HG03135 (cell line): ENCODE data around the gene RGS7.
"Not testable (repeated sequence)": the region's sequence is repeated elsewhere in the genome, so short reads cannot be mapped to it uniquely, and the experiment has no call there.

Experiments used
- ATAC-seq: cut with Tn5 transposase; IDR thresholded peaks from one replicate; pipeline ENCODE4 v1.9.1; 2021; ENCODE audit warnings: mild to moderate bottlenecking, moderate library complexity; ENCODE audit not compliant: unreplicated experiment

RGS7 gene

DNA sequence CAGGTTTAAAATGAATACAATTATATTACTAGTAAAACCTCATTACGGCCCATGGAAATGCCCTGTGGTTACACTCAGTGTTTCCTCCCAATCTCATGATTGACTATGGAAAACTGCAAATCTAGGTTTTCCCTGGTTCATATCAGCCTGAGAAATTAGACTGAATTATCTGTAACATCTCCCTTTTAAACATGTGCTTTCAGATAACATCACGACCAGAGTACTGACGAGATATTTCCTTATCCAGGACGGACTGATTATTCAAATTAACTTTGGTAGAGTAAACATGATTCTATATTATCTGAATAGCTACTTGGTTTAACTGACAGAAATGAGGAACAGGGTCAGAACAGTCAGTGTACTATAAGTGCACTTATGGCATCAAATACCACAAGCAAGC lies 82.3 kb downstream of the RGS7 start:
- no peak for ATAC-seq

DNA sequence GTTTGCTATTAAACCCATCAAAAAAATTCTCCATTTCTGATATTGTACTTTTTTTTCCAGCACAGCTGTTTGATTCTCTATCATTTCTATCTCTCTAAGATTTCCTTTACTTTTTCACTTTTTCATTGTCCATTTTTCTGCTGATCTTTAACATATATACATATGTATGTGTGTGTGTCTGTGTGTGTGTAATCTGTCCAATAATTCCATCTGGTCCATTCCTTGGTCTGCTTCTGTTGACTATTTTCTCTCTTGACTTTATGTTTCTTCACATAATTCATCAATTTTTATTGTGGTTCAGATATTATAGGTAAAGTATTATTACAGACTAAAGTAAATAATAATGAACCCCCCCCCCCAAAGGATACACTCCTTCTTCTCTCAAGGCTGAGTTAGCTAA lies 84.2 kb downstream of the RGS7 start:
- ATAC-seq: no peak

DNA sequence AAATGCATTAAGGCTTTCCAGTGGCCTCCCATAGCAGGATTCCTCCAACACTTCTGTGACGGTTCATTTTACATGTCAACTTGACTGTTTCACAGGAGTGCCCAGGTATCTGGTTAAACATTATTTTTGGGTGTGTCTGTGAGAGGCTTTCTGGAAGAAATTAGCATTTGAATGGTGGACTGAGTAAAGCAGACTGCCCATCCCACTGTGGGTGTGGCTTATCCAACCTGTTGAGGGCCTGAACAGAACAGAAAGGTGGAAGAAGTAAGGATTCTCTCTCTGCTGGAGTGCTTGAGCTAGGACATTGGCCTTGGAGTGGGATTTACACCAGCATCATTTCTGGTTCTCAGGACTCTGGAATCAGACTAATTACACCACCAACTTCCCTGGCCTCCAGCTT lies 85.6 kb downstream of the RGS7 start:
- no peak for ATAC-seq

DNA sequence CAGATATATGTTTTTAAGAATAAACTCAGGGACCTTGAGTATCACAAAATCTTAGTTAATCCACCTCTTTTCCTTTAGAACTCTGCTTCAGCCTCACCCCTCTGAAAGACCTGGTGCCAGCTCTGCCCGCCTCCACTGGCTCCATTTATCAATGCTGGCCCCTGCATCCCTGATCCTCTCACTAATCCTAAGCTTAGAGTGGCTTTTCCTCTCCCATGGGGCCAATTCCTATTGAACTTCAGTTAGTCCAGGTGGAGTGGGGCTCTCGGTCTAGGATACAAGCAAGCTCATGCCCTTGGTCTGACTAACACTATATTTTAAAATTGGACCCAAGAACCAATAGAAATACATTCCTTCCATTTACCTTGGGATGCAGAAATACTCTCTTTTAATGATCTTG lies 87.0 kb downstream of the RGS7 start:
- ATAC-seq: no peak

DNA sequence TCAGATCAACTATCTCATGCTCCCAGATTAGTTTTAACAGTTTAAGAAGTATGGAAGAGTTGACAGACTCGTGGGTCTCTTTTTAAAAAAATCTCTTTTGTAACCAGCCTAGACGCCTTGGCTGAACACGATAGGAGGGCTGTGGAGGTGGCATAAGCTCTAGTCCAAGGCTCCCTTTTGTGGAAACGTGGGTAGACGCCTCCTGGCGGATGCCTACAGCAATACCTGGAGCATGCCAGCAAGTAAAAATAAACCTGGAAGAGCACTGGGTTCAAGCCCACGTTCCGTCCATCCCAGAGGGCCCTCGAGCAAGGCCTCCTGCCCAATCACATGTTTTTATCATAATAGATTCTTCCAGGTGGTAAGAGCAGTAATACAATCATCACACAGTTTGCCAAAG lies 87.9 kb downstream of the RGS7 start:
- no peak for ATAC-seq

DNA sequence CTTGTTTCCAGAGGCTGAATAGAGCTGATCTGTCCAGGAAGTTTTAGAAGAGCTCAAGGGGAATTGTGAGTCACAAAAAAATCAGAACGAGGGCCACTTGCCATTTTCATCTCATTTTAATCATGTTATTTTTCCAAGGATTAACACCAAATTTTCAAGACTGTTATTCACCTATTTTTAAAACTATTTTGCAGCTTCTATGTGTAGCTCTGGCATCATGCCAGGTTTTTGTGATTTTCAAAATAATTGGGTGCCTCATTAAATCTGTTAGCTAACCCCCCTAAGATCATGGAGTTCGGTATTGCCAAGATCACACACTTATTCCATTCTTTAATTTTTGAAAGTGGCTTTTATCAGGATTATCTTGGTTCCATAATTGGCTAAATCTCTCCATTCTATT lies 90.9 kb downstream of the RGS7 start:
- no peak for ATAC-seq

DNA sequence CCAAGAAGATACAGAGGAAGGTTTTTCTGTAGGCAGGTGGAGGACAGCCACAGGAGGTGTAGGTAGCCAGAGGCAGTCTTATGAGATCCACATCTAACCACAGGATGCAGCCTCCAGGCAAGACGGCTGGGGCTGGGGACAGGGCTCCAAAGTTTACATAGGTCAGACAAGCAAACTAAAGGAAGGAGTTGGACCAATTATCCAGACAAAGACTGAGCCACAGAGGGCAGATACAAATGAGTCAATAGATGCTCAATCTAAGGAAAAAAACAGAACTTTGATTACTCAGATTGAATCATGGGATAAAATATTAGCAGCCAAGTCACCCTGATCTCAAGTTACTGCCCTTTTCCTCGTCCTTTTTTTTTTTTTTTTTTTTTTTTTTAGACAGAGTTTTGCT lies 91.6 kb downstream of the RGS7 start:
- no peak for ATAC-seq

DNA sequence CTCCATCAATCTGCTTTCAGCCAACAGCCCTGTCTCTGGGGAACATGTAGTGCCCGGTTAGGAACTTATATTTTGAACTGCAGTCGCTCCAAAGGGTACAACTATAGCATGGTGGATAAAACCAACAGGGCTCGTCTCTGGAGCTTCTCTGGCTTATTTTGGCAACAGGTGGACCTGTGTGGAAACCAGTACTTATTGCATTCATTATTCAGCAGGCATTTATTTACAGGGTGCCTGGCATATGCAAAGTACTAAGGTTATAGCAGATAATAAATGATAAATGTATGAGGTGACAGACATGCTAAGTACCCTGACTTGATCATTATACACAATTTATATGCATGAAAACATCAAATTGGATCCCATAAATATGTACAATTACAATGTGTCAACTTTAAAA lies 93.7 kb downstream of the RGS7 start:
- ATAC-seq: no peak

DNA sequence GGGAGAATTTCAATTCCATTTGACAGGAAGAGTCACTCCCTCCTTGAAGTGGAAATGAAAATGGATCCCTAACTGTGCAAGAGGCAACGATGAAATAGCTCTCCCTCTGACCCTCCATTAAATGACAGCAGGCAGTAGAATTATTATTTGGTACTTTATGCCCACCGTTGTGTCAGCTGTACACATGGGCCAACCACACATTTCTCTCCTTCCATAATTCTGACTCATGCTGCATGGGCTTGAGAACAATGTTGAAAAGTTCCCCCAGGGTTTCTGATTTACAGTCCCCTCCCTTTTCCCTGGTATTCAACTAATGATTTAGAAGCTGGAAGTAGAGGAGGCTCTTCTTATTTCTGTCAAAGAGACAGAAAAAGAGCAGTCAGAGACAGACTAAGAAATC lies 103.5 kb downstream of the RGS7 start:
- ATAC-seq: no peak

DNA sequence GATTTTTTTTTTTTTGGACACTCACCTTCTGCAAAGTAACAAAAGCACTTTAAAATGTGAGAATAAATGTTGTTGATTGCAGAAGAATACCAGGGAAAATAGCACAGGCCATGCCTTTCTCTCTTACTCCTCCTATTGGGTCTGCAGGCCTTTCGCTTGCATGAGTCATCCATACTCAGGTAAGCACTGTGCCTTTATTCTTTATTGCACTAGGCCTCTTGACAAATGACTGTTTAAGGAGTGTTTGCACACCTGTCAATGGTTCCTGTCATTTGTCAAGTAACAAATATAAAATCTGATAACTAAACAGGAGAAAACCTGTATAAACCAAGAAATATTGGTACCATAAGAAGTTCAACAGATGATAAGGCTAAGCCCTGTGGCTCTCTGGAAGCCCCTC lies 106.5 kb downstream of the RGS7 start:
- no peak for ATAC-seq

DNA sequence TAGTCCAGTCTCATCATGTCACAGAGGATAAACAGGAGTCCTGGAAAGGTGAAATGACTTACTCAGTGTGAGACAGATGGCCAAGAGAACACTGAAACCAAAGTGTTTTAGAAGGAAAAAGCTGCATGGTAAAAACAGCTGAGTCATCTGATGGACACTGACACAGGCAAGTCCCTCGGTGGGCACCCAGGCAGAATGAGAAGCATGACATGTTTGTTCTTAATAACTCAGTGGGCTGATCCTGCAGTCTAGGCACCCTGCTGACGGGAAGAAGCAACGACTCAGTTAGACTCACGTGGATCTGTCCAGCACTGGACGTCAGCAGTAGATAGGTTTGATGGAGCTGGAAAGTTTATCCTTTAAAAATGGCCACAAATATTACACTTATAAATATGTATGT lies 116.9 kb downstream of the RGS7 start:
- ATAC-seq: no peak

DNA sequence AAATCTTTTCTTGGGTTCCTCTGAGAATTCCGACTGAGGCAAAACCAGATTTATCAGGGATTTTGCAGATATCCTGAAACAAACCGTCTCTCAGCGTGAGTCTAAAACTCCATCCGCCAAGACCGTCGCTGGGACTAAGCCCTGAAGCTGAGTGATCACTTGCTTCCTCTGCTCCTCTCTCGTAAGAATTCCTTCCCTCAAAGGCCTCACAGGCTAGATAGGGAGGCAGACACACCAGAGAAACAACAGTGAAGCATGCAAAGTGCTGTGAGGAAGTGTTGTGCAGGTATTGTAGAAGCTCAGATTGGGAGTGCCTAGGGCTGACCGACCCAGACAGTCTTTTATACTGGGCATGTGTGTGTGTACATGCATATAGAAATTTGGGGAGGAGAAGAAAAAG lies 119.1 kb downstream of the RGS7 start:
- ATAC-seq: no peak

DNA sequence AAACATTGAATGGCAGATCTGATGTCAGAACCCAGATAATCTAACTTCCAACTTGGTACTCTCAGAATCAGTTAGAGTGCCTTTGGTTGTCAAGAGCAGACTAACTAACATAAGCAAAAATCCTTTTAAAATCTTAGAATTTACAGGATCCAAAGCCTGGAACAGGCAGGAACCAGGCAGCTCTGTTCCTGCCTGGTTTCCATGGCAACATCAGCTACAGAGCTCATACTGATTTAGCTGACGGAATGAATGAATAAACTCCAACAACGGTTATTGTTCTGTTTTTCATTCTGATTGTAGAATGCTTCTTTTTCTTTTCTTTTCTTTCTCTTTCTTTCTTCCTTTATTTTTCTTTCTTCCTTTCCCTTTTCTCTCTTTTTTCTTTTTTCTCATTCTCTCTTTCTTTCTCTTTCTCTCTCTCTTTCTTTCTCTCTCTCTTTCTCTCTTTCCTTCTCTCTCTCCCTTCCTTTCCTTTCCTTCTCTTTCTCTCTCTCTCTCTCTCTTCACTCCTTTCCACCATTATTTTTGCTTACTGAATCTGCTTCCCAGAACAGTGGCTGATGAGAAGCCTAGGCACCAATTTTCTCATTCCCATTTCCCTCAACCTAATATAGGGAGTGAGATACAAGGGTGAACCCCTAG lies 121.6 kb downstream of the RGS7 start:
- ATAC-seq: no peak

DNA sequence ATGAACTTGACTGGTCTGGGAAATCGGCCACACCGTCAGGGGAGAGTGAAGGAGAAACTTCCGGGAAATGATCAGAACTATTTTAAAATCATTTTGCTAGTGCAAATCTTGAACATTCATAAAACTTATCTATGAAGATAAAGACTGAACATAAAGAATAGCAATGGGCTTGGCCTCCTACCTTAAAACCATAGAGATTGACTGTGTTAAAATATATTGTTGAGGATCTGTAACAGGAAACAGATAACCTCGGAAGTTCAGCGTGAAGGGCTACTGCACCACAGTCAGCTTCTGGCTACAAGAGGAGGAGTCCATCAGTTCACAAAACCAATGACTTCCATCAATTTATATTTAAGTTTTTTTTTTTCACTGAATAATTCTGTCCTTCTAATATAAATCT lies 127.3 kb downstream of the RGS7 start:
- no peak for ATAC-seq

DNA sequence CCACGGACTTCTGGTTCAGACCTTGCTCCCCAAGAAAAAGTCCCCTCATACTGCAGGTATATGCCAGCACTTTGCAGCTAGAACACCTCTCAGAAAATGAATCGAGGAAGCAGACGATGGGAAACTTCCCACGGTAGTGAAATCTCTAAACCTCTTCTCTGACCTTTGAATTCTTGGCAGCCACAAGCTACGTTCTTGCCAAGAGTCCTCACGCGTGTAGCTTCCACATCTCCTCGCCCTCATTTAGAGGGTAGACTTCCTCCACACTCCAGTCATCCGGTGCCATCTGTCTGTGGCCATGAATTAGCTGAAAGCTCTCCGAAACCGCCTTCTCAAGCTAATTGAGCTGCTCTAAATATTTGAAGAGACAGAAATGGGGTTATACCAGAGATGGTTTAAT lies 127.8 kb downstream of the RGS7 start:
- ATAC-seq: no peak

DNA sequence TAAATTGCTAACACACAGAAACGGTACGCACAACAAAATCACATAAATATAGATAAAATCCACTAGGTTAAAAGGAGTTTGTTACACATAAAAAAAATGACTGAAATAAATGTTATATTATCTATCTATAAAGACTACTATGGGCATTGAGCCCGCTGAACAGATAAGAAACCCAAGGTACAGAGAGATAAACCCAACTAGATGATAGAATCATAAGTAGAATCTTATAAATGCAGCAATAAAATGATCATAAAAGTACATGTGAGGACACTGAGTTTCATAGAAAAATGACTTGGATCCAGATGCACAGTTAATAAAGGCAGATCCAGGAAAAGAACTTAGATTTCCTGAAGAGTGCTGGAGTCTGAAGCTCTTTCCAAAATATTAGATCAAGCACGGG lies 128.7 kb downstream of the RGS7 start:
- no peak for ATAC-seq

DNA sequence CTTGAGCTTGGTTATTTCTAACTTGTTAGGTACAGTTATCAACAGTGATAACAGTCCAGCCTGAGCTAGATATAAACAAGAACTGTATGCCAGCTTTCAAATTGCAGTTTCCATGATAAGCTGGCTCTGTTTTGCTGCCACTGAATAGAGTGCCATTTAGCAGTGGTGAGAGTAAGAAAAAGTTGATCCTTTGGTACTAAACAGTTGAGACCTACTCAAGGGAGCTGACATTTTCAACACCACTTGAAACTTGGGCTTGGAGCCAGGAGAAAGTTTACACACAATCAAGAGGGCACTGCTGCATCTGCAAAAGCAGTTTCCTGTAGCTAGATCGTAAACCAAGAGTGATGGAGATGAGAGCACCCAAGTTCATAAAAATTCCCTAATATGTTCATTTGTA lies 131.3 kb downstream of the RGS7 start:
- no peak for ATAC-seq

DNA sequence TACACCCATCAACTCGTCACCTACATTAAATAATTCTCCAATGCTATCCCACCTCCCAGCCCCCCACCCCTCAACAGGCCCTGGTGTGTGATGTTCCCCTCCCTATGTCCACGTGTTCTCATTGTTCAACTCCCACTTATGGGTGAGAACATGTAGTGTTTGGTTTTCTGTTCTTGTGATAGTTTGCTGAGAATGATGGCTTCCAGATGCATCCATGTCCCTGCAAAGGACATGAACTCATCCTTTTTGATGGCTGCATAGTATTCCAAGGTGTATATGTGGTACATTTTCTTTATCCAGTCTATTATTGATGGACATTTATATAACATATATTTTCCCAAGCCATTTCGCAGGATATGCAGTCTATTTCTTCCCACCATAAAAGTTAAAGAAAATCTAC lies 132.8 kb downstream of the RGS7 start:
- ATAC-seq: not testable (repeated sequence)

DNA sequence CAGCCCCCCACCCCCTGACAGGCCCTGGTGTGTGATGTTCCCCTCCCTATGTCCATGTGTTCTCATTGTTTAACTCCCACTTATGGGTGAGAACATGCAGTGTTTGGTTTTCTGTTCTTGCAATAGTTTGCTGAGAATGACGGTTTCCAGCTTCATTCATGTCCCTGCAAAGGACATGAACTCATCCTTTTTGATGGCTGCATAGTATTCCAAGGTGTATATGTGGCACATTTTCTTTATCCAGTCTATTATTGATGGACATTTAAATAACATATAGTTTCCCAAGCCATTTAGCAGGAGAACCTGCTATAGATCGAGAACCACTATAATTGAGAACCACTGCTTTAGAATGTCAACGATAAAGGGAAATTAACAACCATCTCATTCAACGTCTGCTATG lies 134.2 kb downstream of the RGS7 start:
- not testable (repeated sequence) for ATAC-seq

DNA sequence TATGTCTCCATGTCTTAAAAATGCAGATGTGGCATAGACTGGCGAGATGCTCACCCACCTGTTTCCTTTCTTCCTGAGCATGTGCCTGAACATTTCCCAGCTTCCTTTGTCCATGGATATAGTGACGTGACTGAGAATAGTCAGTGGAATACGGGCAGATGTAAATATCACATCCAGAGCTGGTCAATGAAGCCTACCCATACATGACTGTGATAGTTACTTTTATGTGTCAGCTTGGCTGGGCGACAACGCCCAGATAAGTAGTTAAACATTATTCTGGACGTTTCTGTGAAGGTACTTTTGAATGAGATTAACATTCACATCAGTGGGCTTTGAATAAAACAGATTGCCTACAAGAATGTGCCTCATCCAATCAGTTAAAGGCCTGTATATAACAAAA lies 135.7 kb downstream of the RGS7 start:
- no peak for ATAC-seq

DNA sequence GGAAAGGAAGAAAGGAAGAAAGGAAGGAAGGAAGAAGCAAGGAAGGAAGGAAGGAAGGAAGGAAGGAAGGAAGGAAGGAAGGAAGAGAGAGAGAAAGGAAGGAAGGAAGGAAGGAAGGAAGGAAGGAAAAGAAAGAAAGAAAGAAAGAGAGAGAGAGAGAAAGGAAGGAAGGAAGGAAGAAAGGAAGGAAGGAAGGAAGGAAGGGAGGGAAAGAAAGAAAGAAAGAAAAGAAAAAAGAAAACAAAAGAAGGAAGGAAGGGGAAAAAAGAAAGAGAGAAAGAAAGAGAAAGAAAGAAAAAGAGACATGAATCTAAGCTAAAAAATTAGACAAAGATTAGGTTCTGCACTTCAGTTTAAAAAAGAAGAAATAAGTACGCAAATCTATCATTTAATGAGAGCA lies 136.1 kb downstream of the RGS7 start:
- not testable (repeated sequence) for ATAC-seq

DNA sequence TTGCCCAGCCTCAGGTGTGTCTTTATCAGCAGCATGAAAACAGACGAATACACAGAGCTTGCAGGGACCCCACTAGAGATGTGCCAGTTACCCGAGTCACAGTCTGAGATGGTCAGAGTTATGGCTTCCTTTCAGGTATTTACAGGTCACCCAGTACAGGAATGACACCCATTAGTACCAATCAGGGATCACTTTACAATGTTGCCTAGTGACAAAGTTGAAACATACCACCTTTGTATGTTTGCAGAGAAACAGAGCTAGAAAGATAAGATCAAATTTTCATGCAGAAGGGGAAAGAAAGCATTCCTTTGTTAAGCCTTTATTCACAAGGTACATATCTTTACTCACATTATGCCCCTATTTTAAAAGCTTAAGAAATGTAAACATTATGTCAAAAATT lies 137.6 kb downstream of the RGS7 start:
- no peak for ATAC-seq

DNA sequence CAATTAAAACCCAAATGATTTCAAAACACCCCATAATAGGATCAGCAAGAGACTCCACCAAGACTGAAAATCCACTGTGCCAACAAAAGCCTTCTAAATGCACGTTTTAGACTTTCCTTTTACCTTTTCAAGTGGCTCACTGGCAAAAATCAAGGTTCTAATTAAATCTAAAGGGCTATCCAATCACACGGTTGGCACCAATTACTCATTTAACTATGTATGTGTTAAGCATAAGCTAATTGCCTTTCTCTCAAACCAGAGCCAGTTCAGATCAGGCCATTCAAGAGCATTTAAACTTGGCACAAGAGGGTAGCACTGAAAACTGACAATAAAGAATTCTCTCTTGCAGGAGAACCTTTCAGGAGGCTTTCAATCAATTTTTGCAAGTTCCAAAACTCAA lies 139.5 kb downstream of the RGS7 start:
- ATAC-seq: no peak

DNA sequence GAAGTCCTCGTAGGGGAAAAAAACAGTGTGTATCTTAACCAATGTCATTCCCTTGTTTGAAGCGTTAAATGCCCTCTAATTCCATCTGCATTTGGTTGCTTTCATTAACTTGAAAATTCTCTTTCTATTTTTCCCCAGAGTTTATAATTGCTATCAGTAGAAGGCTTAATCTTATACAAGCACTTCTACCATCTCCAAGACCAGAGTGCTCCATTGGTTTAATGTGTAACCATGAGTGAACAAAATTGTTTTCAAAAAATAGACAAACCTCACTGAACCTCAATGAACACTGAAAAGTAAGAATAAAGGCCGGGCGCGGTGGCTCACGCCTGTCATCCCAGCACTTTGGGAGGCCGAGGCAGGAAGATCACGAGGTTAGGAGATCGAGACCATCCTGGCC lies 141.3 kb downstream of the RGS7 start:
- no peak for ATAC-seq
